ENCODE data around the gene GCGR.
A peak's percentile ranks its signal among the peaks of the same experiment; 100 is the strongest.

The GCGR gene

GRCh38 chr17:81832608-81833159, 28.7 kb downstream of the GCGR start:
- Mint-ChIP-seq H3K9me3 (no peaks in the 10 kb centered on the region), H3K27ac (no peak overlapping the region), H3K27me3 (ENCODE audit: low read depth, poor library complexity) (peaks cover 7% of the 10 kb centered on the region), H3K4me1 (peaks cover 57% of the 10 kb centered on the region), H3K4me3 (peak overlapping the region; percentile 88), H3K36me3 (ENCODE audit: low read depth) (no peaks in the 10 kb centered on the region)
- no peak for TF ChIP-seq CTCF (IDR thresholded peaks at IDR 0.05)
- DNase-seq, result no peak

GRCh38 chr17:81833160-81833920, 29.4 kb downstream of the GCGR start, which contains the start of gene MCRIP1:
MCRIP1 (minus strand) TSS chr17:81833291; CDS start chr17:81824506, 8,785 bp downstream.
- TF ChIP-seq CTCF (IDR thresholded peaks at IDR 0.05), result no peak
- H3K27ac Mint-ChIP-seq, result peak within 1 kb of the TSS; percentile 92
- no peaks in the 10 kb centered on the region for H3K9me3 Mint-ChIP-seq
- H3K4me1 Mint-ChIP-seq, result peaks cover 60% of the 10 kb centered on the region
- DNase-seq, result peak; percentile 97
- peak within 1 kb of the TSS; percentile 88 for H3K4me3 Mint-ChIP-seq
- H3K27me3 Mint-ChIP-seq (ENCODE audit: low read depth, poor library complexity), result peaks cover 7% of the 10 kb centered on the region
- no peaks in the 10 kb centered on the region for H3K36me3 Mint-ChIP-seq (ENCODE audit: low read depth)

- Mint-ChIP-seq H3K36me3 (ENCODE audit: low read depth) (no peaks in the 10 kb centered on the region), H3K27ac (peak overlapping the region; percentile 92), H3K27me3 (ENCODE audit: low read depth, poor library complexity) (peaks cover 7% of the 10 kb centered on the region), H3K4me1 (peaks cover 61% of the 10 kb centered on the region), H3K9me3 (no peaks in the 10 kb centered on the region), H3K4me3 (peak overlapping the region; percentile 84)
- TF ChIP-seq CTCF (IDR thresholded peaks at IDR 0.05), result no peak
- DNase-seq, result no peak
Measured at GRCh38 chr17:81833921-81834830, 30.2 kb downstream of the GCGR start.

GRCh38 chr17:81834831-81835267, 30.9 kb downstream of the GCGR start, which contains the start of gene PPP1R27:
PPP1R27 (minus strand) TSS chr17:81835050; CDS start chr17:81834953, 97 bp downstream.
- H3K27ac Mint-ChIP-seq, result peak within 1 kb of the TSS; percentile 92
- no peak for TF ChIP-seq CTCF (IDR thresholded peaks at IDR 0.05)
- peaks cover 7% of the 10 kb centered on the region for H3K27me3 Mint-ChIP-seq (ENCODE audit: low read depth, poor library complexity)
- DNase-seq, result no peak
- peak within 1 kb of the TSS; percentile 84 for H3K4me3 Mint-ChIP-seq
- no peaks in the 10 kb centered on the region for H3K36me3 Mint-ChIP-seq (ENCODE audit: low read depth)
- no peaks in the 10 kb centered on the region for H3K9me3 Mint-ChIP-seq
- H3K4me1 Mint-ChIP-seq, result peaks cover 60% of the 10 kb centered on the region

GRCh38 chr17:81837641-81838040, 33.7 kb downstream of the GCGR start:
- H3K27me3 Mint-ChIP-seq (ENCODE audit: low read depth, poor library complexity), result no peaks in the 10 kb centered on the region

More at GRCh38 chr17:81837641-81838040, 33.7 kb downstream of the GCGR start:
- Mint-ChIP-seq H3K4me1 (peaks cover 47% of the 10 kb centered on the region), H3K27ac (peak overlapping the region; percentile 64), H3K4me3 (no peak overlapping the region), H3K36me3 (ENCODE audit: low read depth) (no peaks in the 10 kb centered on the region), H3K9me3 (no peaks in the 10 kb centered on the region)
- no peak for DNase-seq
- TF ChIP-seq CTCF (IDR thresholded peaks at IDR 0.05), result no peak

All from nephron progenitor cell (in vitro differentiated cells).